Measurements from ENCODE around the gene UBAP1. TPM values are rescaled to one million over a fixed set of nuclear protein-coding genes. Genes with fewer than 3 reads are reported as not detected.
"Not testable (repeated sequence)": the region's sequence is repeated elsewhere in the genome, so short reads cannot be mapped to it uniquely, and the experiment has no call there.

The UBAP1 gene
- 10 to 100 TPM; 31.5 to 34.7 TPM for total RNA-seq

- no peaks in the 10 kb centered on the region for H3K9me3 Mint-ChIP-seq (ENCODE audit: insufficient read depth)
- ATAC-seq = peak; percentile 99
- H3K4me1 Mint-ChIP-seq (ENCODE audit: low read depth) = peaks cover 16% of the 10 kb centered on the region
- no peaks in the 10 kb centered on the region for H3K27me3 Mint-ChIP-seq (ENCODE audit: low read depth)
- peaks cover 11% of the 10 kb centered on the region for H3K36me3 Mint-ChIP-seq (ENCODE audit: low read depth)
- ChIA-PET POLR2A (interaction anchor here (0.7 to 2.0 kb wide), 10 partner anchors 9 to 364 kb away, joined by 3 to 11 read pairs (median 4); partner anchors contain the start of genes DCAF12 and UBAP2), CTCF (interaction anchor here (0.6 to 1.2 kb wide), 7 partner anchors 8 to 200 kb away, joined by 3 to 6 read pairs (median 3); no protein-coding TSS in a partner anchor)
- H3K27ac Mint-ChIP-seq = peak within 1 kb of the TSS; percentile 98
- H3K4me3 Mint-ChIP-seq = peak within 1 kb of the TSS; percentile 92
- DNase-seq = peak; percentile 97
Measured at GRCh38 chr9:34178436-34179212, at the start of gene UBAP1. TSS of gene UBAP1 (plus strand) at chr9:34179043. CDS start at chr9:34220915, 41,872 bp downstream.

DNA sequence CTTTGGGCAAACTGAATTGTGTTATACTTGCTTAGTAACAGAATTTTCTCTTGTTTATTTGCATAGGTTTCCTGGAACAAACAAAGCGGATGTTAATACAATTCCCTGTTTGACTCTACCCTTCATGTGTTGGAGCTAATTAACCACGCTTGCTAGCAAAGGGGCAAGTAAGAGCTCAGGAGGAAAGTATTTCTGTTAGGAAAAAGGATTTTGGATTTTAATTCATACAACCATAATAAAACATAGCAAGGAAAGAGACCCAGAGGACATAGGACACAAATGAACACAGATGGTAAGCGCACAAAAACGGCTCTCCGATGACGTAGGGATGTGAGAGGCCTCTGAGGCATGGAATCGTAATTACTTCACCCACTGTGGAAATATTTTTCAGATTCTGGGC is 47.3 kb upstream of the UBAP1 start:
- ChIA-PET CTCF (no interaction called here), POLR2A (no interaction called here)
- no peak for DNase-seq
- Mint-ChIP-seq H3K4me1 (ENCODE audit: low read depth) (peaks cover 6% of the 10 kb centered on the region), H3K27ac (no peak overlapping the region), H3K36me3 (ENCODE audit: low read depth) (peaks cover under 1% of the 10 kb centered on the region), H3K4me3 (no peak overlapping the region), H3K9me3 (ENCODE audit: insufficient read depth) (no peaks in the 10 kb centered on the region), H3K27me3 (ENCODE audit: low read depth) (no peaks in the 10 kb centered on the region)
- ATAC-seq = no peak

GRCh38 chr9:34133436-34133949 is 45.4 kb upstream of the UBAP1 start:
- ChIA-PET CTCF (no interaction called here), POLR2A (no interaction called here)

DNA sequence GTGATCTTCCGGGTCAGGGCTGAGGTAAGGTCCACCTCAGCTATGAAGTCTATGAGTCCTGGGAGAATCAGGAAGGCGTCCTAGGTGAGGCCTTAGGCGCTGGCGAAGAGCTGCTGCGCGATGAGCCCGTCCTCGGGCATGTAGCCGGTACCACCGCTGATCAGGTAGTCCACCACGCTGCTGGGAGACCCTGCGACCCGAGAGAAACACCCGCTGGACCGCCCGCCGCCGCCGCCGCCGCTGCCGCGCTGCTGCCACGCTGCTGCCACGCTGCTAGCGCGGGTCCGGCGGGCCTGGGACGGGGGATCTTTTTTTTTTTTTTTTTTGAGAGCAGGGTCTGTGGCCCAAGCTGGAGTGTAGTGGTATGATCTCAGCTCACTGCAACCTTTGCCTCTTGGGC is 44.3 kb upstream of the UBAP1 start:
- H3K27me3 Mint-ChIP-seq (ENCODE audit: low read depth) = no peaks in the 10 kb centered on the region
- ChIA-PET POLR2A (no interaction called here), CTCF (no interaction called here)
- H3K9me3 Mint-ChIP-seq (ENCODE audit: insufficient read depth) = no peaks in the 10 kb centered on the region
- ATAC-seq (no peak), DNase-seq (no peak)
- no peak overlapping the region for H3K4me3 Mint-ChIP-seq
- H3K36me3 Mint-ChIP-seq (ENCODE audit: low read depth) = no peaks in the 10 kb centered on the region
- H3K4me1 Mint-ChIP-seq (ENCODE audit: low read depth) = peaks cover 4% of the 10 kb centered on the region
- H3K27ac Mint-ChIP-seq = no peak overlapping the region

More at GRCh38 chr9:34133436-34133949, 45.4 kb upstream of the UBAP1 start:
- Mint-ChIP-seq H3K27ac (no peak overlapping the region), H3K9me3 (ENCODE audit: insufficient read depth) (no peaks in the 10 kb centered on the region), H3K4me1 (ENCODE audit: low read depth) (no peaks in the 10 kb centered on the region), H3K4me3 (no peak overlapping the region), H3K36me3 (ENCODE audit: low read depth) (no peaks in the 10 kb centered on the region), H3K27me3 (ENCODE audit: low read depth) (no peaks in the 10 kb centered on the region)
- DNase-seq (no peak), ATAC-seq (no peak)

GRCh38 chr9:34138644-34139043 is 40.2 kb upstream of the UBAP1 start:
- peak overlapping the region; percentile 47 for H3K27ac Mint-ChIP-seq
- ATAC-seq; H3K36me3 Mint-ChIP-seq (ENCODE audit: low read depth); H3K4me3 Mint-ChIP-seq; POLR2A ChIA-PET; H3K9me3 Mint-ChIP-seq (ENCODE audit: insufficient read depth); H3K4me1 Mint-ChIP-seq (ENCODE audit: low read depth); CTCF ChIA-PET; H3K27me3 Mint-ChIP-seq (ENCODE audit: low read depth): not testable (repeated sequence)
- DNase-seq = peak; percentile 52

DNA sequence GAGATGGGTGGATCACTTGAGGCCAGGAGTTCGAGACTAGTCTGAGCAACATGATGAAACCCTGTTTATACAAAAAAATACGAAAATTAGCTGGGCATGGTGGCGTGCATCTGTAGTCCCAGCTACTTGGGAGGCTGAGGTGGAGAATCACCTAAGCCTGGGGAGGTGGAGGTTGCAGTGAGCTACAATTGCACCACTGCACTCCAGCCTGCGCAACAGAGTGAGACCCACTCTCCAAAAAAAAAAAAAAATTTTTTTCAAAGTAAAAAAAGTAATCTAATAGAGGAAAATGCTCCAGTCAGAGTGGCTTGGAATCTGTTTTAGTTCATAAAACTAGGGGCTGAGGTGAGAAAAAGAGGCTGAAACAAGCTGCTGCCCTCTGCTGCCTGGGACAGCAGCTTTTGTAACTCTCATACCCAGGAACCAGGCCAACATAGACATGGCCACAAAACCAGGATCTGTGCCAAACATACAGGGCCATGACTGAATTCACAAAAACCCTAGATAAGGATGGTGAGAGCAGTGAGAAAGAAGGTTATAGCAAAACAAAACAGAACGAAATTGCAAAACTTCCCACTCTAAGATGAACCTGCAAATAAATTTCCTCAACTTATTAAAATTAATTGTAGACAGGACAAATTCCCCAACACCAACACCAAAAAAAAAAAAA is 39.2 kb upstream of the UBAP1 start:
- DNase-seq (no peak), ATAC-seq (no peak)
- no peaks in the 10 kb centered on the region for H3K36me3 Mint-ChIP-seq (ENCODE audit: low read depth)
- no peak overlapping the region for H3K4me3 Mint-ChIP-seq
- POLR2A ChIA-PET = no interaction called here
- no peaks in the 10 kb centered on the region for H3K9me3 Mint-ChIP-seq (ENCODE audit: insufficient read depth)
- H3K4me1 Mint-ChIP-seq (ENCODE audit: low read depth) = peaks cover 7% of the 10 kb centered on the region
- peaks cover 7% of the 10 kb centered on the region for H3K27me3 Mint-ChIP-seq (ENCODE audit: low read depth)
- CTCF ChIA-PET = interaction anchor here (0.8 kb wide), 1 partner anchor 114 kb away, joined by 3 read pairs; no protein-coding TSS in a partner anchor
- no peak overlapping the region for H3K27ac Mint-ChIP-seq

DNA sequence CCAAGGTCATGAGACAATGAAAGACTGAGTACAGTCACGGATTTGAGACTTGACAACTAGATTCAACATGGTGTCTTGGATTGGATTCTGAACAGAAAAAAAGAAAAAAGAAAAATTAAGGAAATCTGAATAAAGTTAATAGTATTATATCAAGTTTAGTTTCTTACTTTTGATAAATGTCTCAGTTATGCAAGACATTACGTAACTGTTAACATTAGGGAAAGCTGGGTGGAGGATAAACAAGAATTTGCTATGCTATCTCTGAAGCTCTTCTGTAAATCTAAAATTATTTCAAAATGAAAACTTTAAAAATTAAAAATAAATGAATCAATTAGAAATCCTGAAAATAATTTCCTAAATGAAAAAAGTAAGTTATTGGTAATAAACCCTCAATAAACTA is 38.0 kb upstream of the UBAP1 start:
- ChIA-PET CTCF (no interaction called here), POLR2A (no interaction called here)
- DNase-seq (no peak), ATAC-seq (no peak)
- Mint-ChIP-seq H3K36me3 (ENCODE audit: low read depth) (no peaks in the 10 kb centered on the region), H3K4me3 (no peak overlapping the region), H3K27ac (no peak overlapping the region), H3K4me1 (ENCODE audit: low read depth) (peaks cover 7% of the 10 kb centered on the region), H3K9me3 (ENCODE audit: insufficient read depth) (no peaks in the 10 kb centered on the region), H3K27me3 (ENCODE audit: low read depth) (peaks cover 7% of the 10 kb centered on the region)

GRCh38 chr9:34143116-34143515 is 35.7 kb upstream of the UBAP1 start:
- no peak for DNase-seq
- Mint-ChIP-seq H3K36me3 (ENCODE audit: low read depth) (no peaks in the 10 kb centered on the region), H3K9me3 (ENCODE audit: insufficient read depth) (no peaks in the 10 kb centered on the region), H3K4me1 (ENCODE audit: low read depth) (peaks cover 7% of the 10 kb centered on the region), H3K4me3 (no peak overlapping the region), H3K27me3 (ENCODE audit: low read depth) (peaks cover 7% of the 10 kb centered on the region), H3K27ac (no peak overlapping the region)
- no peak for ATAC-seq
- CTCF ChIA-PET = no interaction called here
- POLR2A ChIA-PET = no interaction called here

GRCh38 chr9:34145165-34145564 is 33.7 kb upstream of the UBAP1 start:
- peaks cover 4% of the 10 kb centered on the region for H3K27me3 Mint-ChIP-seq (ENCODE audit: low read depth)
- ATAC-seq (no peak), DNase-seq (no peak)
- H3K27ac Mint-ChIP-seq = no peak overlapping the region
- no peaks in the 10 kb centered on the region for H3K36me3 Mint-ChIP-seq (ENCODE audit: low read depth)
- H3K4me3 Mint-ChIP-seq = no peak overlapping the region
- no peaks in the 10 kb centered on the region for H3K4me1 Mint-ChIP-seq (ENCODE audit: low read depth)
- POLR2A ChIA-PET = interaction anchor here (1.5 kb wide), 1 partner anchor 20 kb away, joined by 3 read pairs; no protein-coding TSS in a partner anchor
- CTCF ChIA-PET = no interaction called here
- H3K9me3 Mint-ChIP-seq (ENCODE audit: insufficient read depth) = no peaks in the 10 kb centered on the region

DNA sequence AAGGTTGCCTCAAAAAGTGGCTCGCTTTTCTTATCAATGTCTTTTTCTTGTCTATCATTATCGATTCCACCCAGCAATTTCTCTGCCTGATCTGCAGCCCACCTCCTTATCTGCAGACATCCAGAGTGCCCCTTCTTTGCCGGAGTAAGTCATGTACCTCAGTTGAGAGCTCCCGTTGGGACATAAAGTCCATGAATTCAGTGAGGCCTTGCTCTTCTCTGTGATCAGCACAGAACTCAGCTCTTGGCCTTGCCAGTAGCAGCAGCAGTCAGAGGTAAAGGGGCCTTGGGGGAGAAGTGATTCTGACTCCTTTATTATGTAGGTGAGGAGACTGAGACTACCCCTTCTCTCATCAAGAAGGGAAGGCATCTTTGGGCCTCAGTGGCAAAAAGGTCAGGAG is 27.4 kb upstream of the UBAP1 start:
- no peaks in the 10 kb centered on the region for H3K9me3 Mint-ChIP-seq (ENCODE audit: insufficient read depth)
- POLR2A ChIA-PET = no interaction called here
- DNase-seq = no peak

DNA sequence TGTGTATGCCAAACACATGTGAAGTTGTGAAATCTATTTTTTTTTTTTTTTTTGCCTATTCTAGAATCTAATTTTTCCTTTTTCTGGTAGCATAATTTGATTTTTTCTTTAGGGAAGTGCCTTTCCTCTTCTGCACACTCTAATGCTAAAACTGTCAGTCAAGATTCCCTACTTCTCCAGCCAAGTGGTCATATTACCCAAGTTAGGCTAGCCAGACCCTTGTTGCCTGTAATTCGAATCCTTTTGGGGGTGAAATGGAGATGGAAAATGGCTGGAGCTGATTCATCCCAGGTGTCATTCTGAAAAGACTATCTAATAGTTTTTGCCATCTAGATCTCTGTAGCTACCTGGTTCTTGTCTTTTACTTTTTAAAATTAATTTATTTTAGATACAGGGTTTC is 24.8 kb upstream of the UBAP1 start:
- POLR2A ChIA-PET = no interaction called here
- no peak for ATAC-seq

More for the DNA sequence above, 27.4 kb upstream of the UBAP1 start:
- CTCF ChIA-PET = no interaction called here
- Mint-ChIP-seq H3K36me3 (ENCODE audit: low read depth) (no peaks in the 10 kb centered on the region), H3K27me3 (ENCODE audit: low read depth) (peaks cover 9% of the 10 kb centered on the region), H3K4me1 (ENCODE audit: low read depth) (no peaks in the 10 kb centered on the region), H3K27ac (no peak overlapping the region), H3K4me3 (no peak overlapping the region)
- no peak for ATAC-seq

GRCh38 chr9:34157318-34157717 is 21.5 kb upstream of the UBAP1 start:
- no peak for DNase-seq
- Mint-ChIP-seq H3K27me3 (ENCODE audit: low read depth) (peaks cover 7% of the 10 kb centered on the region), H3K4me1 (ENCODE audit: low read depth) (no peaks in the 10 kb centered on the region), H3K27ac (no peak overlapping the region), H3K4me3 (no peak overlapping the region), H3K36me3 (ENCODE audit: low read depth) (no peaks in the 10 kb centered on the region), H3K9me3 (ENCODE audit: insufficient read depth) (no peaks in the 10 kb centered on the region)
- no peak for ATAC-seq
- ChIA-PET CTCF (no interaction called here), POLR2A (interaction anchor here (0.5 to 0.6 kb wide), 2 partner anchors 14 to 567 kb away, joined by 3 to 4 read pairs; no protein-coding TSS in a partner anchor)

More for the DNA sequence above, 24.8 kb upstream of the UBAP1 start:
- DNase-seq = no peak
- Mint-ChIP-seq H3K36me3 (ENCODE audit: low read depth) (no peaks in the 10 kb centered on the region), H3K27me3 (ENCODE audit: low read depth) (peaks cover 9% of the 10 kb centered on the region), H3K4me3 (no peak overlapping the region), H3K27ac (no peak overlapping the region), H3K4me1 (ENCODE audit: low read depth) (no peaks in the 10 kb centered on the region), H3K9me3 (ENCODE audit: insufficient read depth) (no peaks in the 10 kb centered on the region)
- CTCF ChIA-PET = interaction anchor here (1.0 kb wide), 1 partner anchor 25 kb away, joined by 3 read pairs; the partner anchor contains the start of gene UBAP1

Measured in activated CD8-positive, alpha-beta T cell treated with anti-CD3 and anti-CD28 coated beads, Interleukin-2, amount 10 ng/mL, durations not matched to agents 7 days and 5 days (primary cell).